Loucy (cell line): ENCODE measurements around the gene TRMT112.
A peak's percentile ranks its signal among the peaks of the same experiment; 100 is the strongest.

Experiments
- H2AFZ ChIP-seq: fragments of 200-600 bp; sonication (generic); 2 replicates; pipeline ENCODE4 v1.6.0; 2016; ENCODE audit warnings: antibody characterized with exemption, mild to moderate bottlenecking, low read length, moderate library complexity
- H3F3A ChIP-seq: fragments of 200-600 bp; 2 replicates; pipeline ENCODE4 v1.6.0; 2016; ENCODE audit warnings: antibody characterized with exemption, low read depth, mild to moderate bottlenecking
- H3K27me3 ChIP-seq: fragments of 200-600 bp; sonication (generic); 2 replicates; pipeline ENCODE4 v1.6.1; 2014; ENCODE audit warnings: low read length, mild to moderate bottlenecking; ENCODE audit not compliant: insufficient read depth, poor library complexity, severe bottlenecking
- H3K36me3 ChIP-seq: fragments of 200-600 bp; sonication (generic); 2 replicates; pipeline ENCODE4 v1.6.1; 2016; ENCODE audit warnings: low read length; ENCODE audit not compliant: insufficient read depth
- H3K4me1 ChIP-seq: fragments of 200-600 bp; sonication (generic); 2 replicates; pipeline ENCODE4 v1.5.1; 2014; ENCODE audit warnings: low read length, mild to moderate bottlenecking; ENCODE audit not compliant: insufficient read depth, poor library complexity, severe bottlenecking
- H3K4me2 ChIP-seq: fragments of 200-600 bp; sonication (generic); 2 replicates; pipeline ENCODE4 v1.6.0; 2014; ENCODE audit warnings: antibody characterized with exemption, low read length, low read depth, mild to moderate bottlenecking; ENCODE audit not compliant: poor library complexity, severe bottlenecking
- H3K4me3 ChIP-seq: fragments of 200-600 bp; sonication (generic); 2 replicates; pipeline ENCODE4 v1.5.1; 2014; ENCODE audit warnings: low read length, mild to moderate bottlenecking, mixed read lengths; ENCODE audit not compliant: poor library complexity, severe bottlenecking
- H3K79me2 ChIP-seq: fragments of 200-600 bp; sonication (generic); 2 replicates; pipeline ENCODE4 v1.6.1; 2014; ENCODE audit warnings: low read length; ENCODE audit not compliant: insufficient read depth
- H3K9ac ChIP-seq: fragments of 200-600 bp; sonication (generic); 2 replicates; pipeline ENCODE4 v1.6.0; 2014; ENCODE audit warnings: mild to moderate bottlenecking, low read depth, low read length, moderate library complexity; ENCODE audit not compliant: poor library complexity, severe bottlenecking
- H3K9me2 ChIP-seq: fragments of 200-600 bp; sonication (generic); replicated peaks from 2 replicates; pipeline ENCODE4 v1.6.1; 2016; ENCODE audit warnings: low read depth, low read length, mixed read lengths
- H3K9me3 ChIP-seq: fragments of 200-600 bp; sonication (generic); 2 replicates; pipeline ENCODE4 v1.6.1; 2014; ENCODE audit warnings: mild to moderate bottlenecking, antibody characterized with exemption, low read length, low read depth; ENCODE audit not compliant: insufficient read depth
- H4K20me1 ChIP-seq: fragments of 200-600 bp; sonication (generic); 2 replicates; pipeline ENCODE4 v1.6.0; 2014; ENCODE audit warnings: antibody characterized with exemption, low read length, mild to moderate bottlenecking; ENCODE audit not compliant: insufficient read depth, poor library complexity, severe bottlenecking
- CTCF ChIP-seq: fragments of 200-600 bp; sonication (generic); conservative IDR thresholded peaks from 2 replicates; pipeline ENCODE4 v1.5.1; 2014; ENCODE audit warnings: mild to moderate bottlenecking, antibody characterized with exemption, low read length
- EZH2phosphoT487 ChIP-seq: fragments of 200-600 bp; IDR thresholded peaks from 2 replicates; pipeline ENCODE4 v1.6.1; 2018; ENCODE audit warnings: antibody characterized with exemption, mild to moderate bottlenecking, moderate library complexity, borderline replicate concordance

The TRMT112 gene

GRCh38 chr11:64347193-64347867 is 30.0 kb upstream of the TRMT112 start:
- no peaks in the 10 kb centered on the region; the same call in 1 of the 2 replicates for H3K36me3 ChIP-seq
- no peak overlapping the region for H3K9ac ChIP-seq
- TF ChIP-seq CTCF = no peak
- no peak for TF ChIP-seq EZH2phosphoT487
- no peak overlapping the region for H3K4me3 ChIP-seq
- H3F3A ChIP-seq = no peaks in the 10 kb centered on the region
- H3K27me3 ChIP-seq = no peaks in the 10 kb centered on the region
- H3K9me2 ChIP-seq = no peaks in the 10 kb centered on the region
- H3K4me1 ChIP-seq = peaks cover 9% of the 10 kb centered on the region
- H4K20me1 ChIP-seq = peaks cover 7% of the 10 kb centered on the region
- no peak overlapping the region for H2AFZ ChIP-seq
- no peak overlapping the region for H3K4me2 ChIP-seq
- H3K79me2 ChIP-seq = no peaks in the 10 kb centered on the region
- no peaks in the 10 kb centered on the region for H3K9me3 ChIP-seq

- H3K79me2 ChIP-seq = peaks cover 11% of the 10 kb centered on the region; the same call in 1 of the 2 replicates
- no peaks in the 10 kb centered on the region for H3K9me2 ChIP-seq
- TF ChIP-seq CTCF (no peak), EZH2phosphoT487 (no peak)
- H3K9ac ChIP-seq = no peak overlapping the region
- H2AFZ ChIP-seq = no peak overlapping the region
- H3K4me2 ChIP-seq = no peak overlapping the region
- peaks cover 22% of the 10 kb centered on the region for H4K20me1 ChIP-seq
- peaks cover 14% of the 10 kb centered on the region for H3K4me1 ChIP-seq
- no peak overlapping the region for H3K4me3 ChIP-seq
- no peaks in the 10 kb centered on the region for H3K9me3 ChIP-seq
- H3K27me3 ChIP-seq = no peaks in the 10 kb centered on the region
- no peaks in the 10 kb centered on the region for H3F3A ChIP-seq
- no peaks in the 10 kb centered on the region; the same call in 1 of the 2 replicates for H3K36me3 ChIP-seq
These were observed 27.4 kb upstream of the TRMT112 start for GRCh38 chr11:64344787-64345186.

GRCh38 chr11:64343767-64344559 is 26.6 kb upstream of the TRMT112 start:
- Histone ChIP-seq H3K9ac (no peak overlapping the region), H4K20me1 (peaks cover 22% of the 10 kb centered on the region), H3K9me3 (no peaks in the 10 kb centered on the region), H2AFZ (no peak overlapping the region), H3K4me2 (no peak overlapping the region), H3K79me2 (peaks cover 19% of the 10 kb centered on the region; the same call in 1 of the 2 replicates), H3K4me1 (peaks cover 22% of the 10 kb centered on the region), H3K27me3 (no peaks in the 10 kb centered on the region), H3K9me2 (no peaks in the 10 kb centered on the region), H3F3A (no peaks in the 10 kb centered on the region), H3K36me3 (no peaks in the 10 kb centered on the region; the same call in 1 of the 2 replicates), H3K4me3 (no peak overlapping the region)
- TF ChIP-seq CTCF (peak; percentile 51), EZH2phosphoT487 (no peak)
